PC-3 (cell line): Measurements from ENCODE around the gene SLC38A3. TPM values are rescaled to one million over a fixed set of nuclear protein-coding genes. Genes with fewer than 3 reads are reported as not detected.

ENCODE experiments used
- ATAC-seq: fragments of 200-7000 bp; cut with Tn5 transposase; 2 replicates; pipeline ENCODE4 v1.9.1; 2020; ENCODE audit warnings: mild to moderate bottlenecking, moderate library complexity
- BruUV-seq: library from RNA; stranded (reverse); fragments of 400-500 nt; replicated peaks from 2 replicates; lab custom pipeline; 2021; lab: Mats Ljungman, UMichigan
- CTCF ChIA-PET: fragments of 300-600 bp; sonication (Branson Sonifier 250); formaldehyde crosslinking; loops from one replicate; lab custom pipeline; 2022; ENCODE audit warnings: antibody characterized with exemption; lab: Charles Lee
- POLR2A ChIA-PET: fragments of 300-600 bp; sonication (Branson Sonifier 250); formaldehyde crosslinking; loops from one replicate; lab custom pipeline; 2022; ENCODE audit warnings: antibody characterized with exemption; ENCODE audit not compliant: unreplicated experiment; lab: Charles Lee
- DNase-seq: peaks from one replicate; pipeline ENCODE4 v3.0.0-alpha.2; 2015
- H2AFZ ChIP-seq: fragments of 300-600 bp; sonication (generic); 2 replicates; pipeline ENCODE4 v1.6.0; 2016; ENCODE audit warnings: antibody characterized with exemption, low read length
- H3F3A ChIP-seq: fragments of 300-600 bp; sonication (generic); one replicate; pipeline ENCODE4 v1.6.0; 2017; ENCODE audit warnings: antibody characterized with exemption, low read length, control low read depth, mild to moderate bottlenecking; ENCODE audit not compliant: unreplicated experiment
- H3K27ac ChIP-seq: fragments of 300-600 bp; sonication (generic); 2 replicates; pipeline ENCODE4 v1.5.1; 2016; ENCODE audit warnings: mild to moderate bottlenecking, low read length
- H3K27me3 ChIP-seq: fragments of 300-600 bp; sonication (generic); 2 replicates; pipeline ENCODE4 v1.6.1; 2016; ENCODE audit warnings: low read length, mixed read lengths
- H3K36me3 ChIP-seq: fragments of 300-600 bp; sonication (generic); 2 replicates; pipeline ENCODE4 v1.6.1; 2016; ENCODE audit warnings: low read depth, mixed run types, low read length, mixed read lengths
- H3K4me1 ChIP-seq: fragments of 300-600 bp; sonication (generic); 2 replicates; pipeline ENCODE4 v1.5.1; 2016; ENCODE audit warnings: low read length; ENCODE audit not compliant: insufficient read depth
- H3K4me2 ChIP-seq: fragments of 300-600 bp; sonication (generic); 2 replicates; pipeline ENCODE4 v1.6.0; 2016; ENCODE audit warnings: low read length
- H3K4me3 ChIP-seq: fragments of 300-600 bp; sonication (generic); 2 replicates; pipeline ENCODE4 v1.5.1; 2016; ENCODE audit warnings: mild to moderate bottlenecking, low read length, mixed read lengths
- H3K79me2 ChIP-seq: fragments of 300-600 bp; sonication (generic); 2 replicates; pipeline ENCODE4 v1.6.1; 2017; ENCODE audit warnings: low read length, mixed read lengths
- H3K9ac ChIP-seq: fragments of 300-600 bp; sonication (generic); 2 replicates; pipeline ENCODE4 v1.6.0; 2016; ENCODE audit warnings: mild to moderate bottlenecking, low read length
- H3K9me2 ChIP-seq: fragments of 300-600 bp; sonication (generic); replicated peaks from 2 replicates; pipeline ENCODE4 v1.6.1; 2016; ENCODE audit warnings: mixed run types, low read length, mixed read lengths
- H3K9me3 ChIP-seq: fragments of 300-600 bp; sonication (generic); 2 replicates; pipeline ENCODE4 v1.6.1; 2016; ENCODE audit warnings: low read length, mixed read lengths
- H4K20me1 ChIP-seq: fragments of 300-600 bp; sonication (generic); 2 replicates; pipeline ENCODE4 v1.6.1; 2016; ENCODE audit warnings: low read length, mixed read lengths
- CTCF ChIP-seq: fragments of 300-600 bp; sonication (generic); conservative IDR thresholded peaks from 2 replicates; pipeline ENCODE4 v1.5.1; 2017; ENCODE audit warnings: antibody characterized with exemption, low read depth, mild to moderate bottlenecking, low read length
- EZH2 ChIP-seq: fragments of 300-600 bp; sonication (generic); IDR thresholded peaks from one replicate; pipeline ENCODE4 v1.6.1; 2017; ENCODE audit warnings: antibody characterized with exemption, mild to moderate bottlenecking, low read length; ENCODE audit not compliant: unreplicated experiment
- EZH2phosphoT487 ChIP-seq: fragments of 300-600 bp; sonication (generic); IDR thresholded peaks from 2 replicates; pipeline ENCODE4 v1.6.1; 2018; ENCODE audit warnings: mild to moderate bottlenecking, antibody characterized with exemption, low read length, borderline replicate concordance
- intact Hi-C: fragments of 100-400 bp; cut with micrococcal nuclease; formaldehyde crosslinking; loops from 2 replicates; pipeline ENCODE4 v1.9.0; 2023
- total RNA-seq: library from RNA; depleted of rRNA; stranded (reverse); fragments of >200 nt; gene quantifications from 2 replicates; pipeline ENCODE4 v1.2.3, GENCODE V29; 2014

The SLC38A3 gene
- total RNA-seq, 1 experiment from 2014 or later = 3.3 TPM

GRCh38 chr3:50195501-50196252 is 9.4 kb upstream of the SLC38A3 start:
- H3K4me2 ChIP-seq = no peak overlapping the region
- H3K27me3 ChIP-seq = no peaks in the 10 kb centered on the region
- no peaks in the 10 kb centered on the region; the same call in 1 of the 2 replicates for H3K4me1 ChIP-seq
- H2AFZ ChIP-seq = no peak overlapping the region
- H3K36me3 ChIP-seq = no peaks in the 10 kb centered on the region
- no peaks in the 10 kb centered on the region for H3F3A ChIP-seq
- no peak overlapping the region for H3K4me3 ChIP-seq
- no TSS peak for BruUV-seq
- no peak overlapping the region for H3K27ac ChIP-seq
- H3K9ac ChIP-seq = no peak overlapping the region
- ATAC-seq = peak; percentile 8; the same call in 1 of the 2 replicates
- no peak for TF ChIP-seq CTCF
- no peak for TF ChIP-seq EZH2
- intact Hi-C loops = loop anchor here (5.0 kb wide), 1 partner anchor 127 kb away; the partner anchor contains the start of gene HYAL2
- DNase-seq = peak; percentile 33
- H4K20me1 ChIP-seq = no peaks in the 10 kb centered on the region
- ChIA-PET CTCF (interaction anchor here (0.7 to 3.4 kb wide), 4 partner anchors 16 to 53 kb away, joined by 3 to 22 read pairs (median 4); no protein-coding TSS in a partner anchor), POLR2A (no interaction called here)
- no peaks in the 10 kb centered on the region for H3K9me3 ChIP-seq
- no peaks in the 10 kb centered on the region for H3K79me2 ChIP-seq
- H3K9me2 ChIP-seq = no peaks in the 10 kb centered on the region

GRCh38 chr3:50196253-50196801 is 8.7 kb upstream of the SLC38A3 start:
- H3K36me3 ChIP-seq = no peaks in the 10 kb centered on the region
- H3K9ac ChIP-seq = no peak overlapping the region
- no peaks in the 10 kb centered on the region for H3K27me3 ChIP-seq
- no peaks in the 10 kb centered on the region for H3F3A ChIP-seq
- H3K4me1 ChIP-seq = no peaks in the 10 kb centered on the region; the same call in 1 of the 2 replicates
- H3K9me3 ChIP-seq = no peaks in the 10 kb centered on the region
- no peaks in the 10 kb centered on the region for H4K20me1 ChIP-seq
- DNase-seq = no peak
- no peak overlapping the region for H3K4me3 ChIP-seq
- POLR2A ChIA-PET = no interaction called here
- no peaks in the 10 kb centered on the region for H3K79me2 ChIP-seq
- no peaks in the 10 kb centered on the region for H3K9me2 ChIP-seq
- TF ChIP-seq CTCF = no peak
- TF ChIP-seq EZH2 = no peak
- no peak for TF ChIP-seq EZH2phosphoT487
- H3K4me2 ChIP-seq = no peak overlapping the region
- intact Hi-C loops = loop anchor here (5.0 kb wide), 1 partner anchor 126 kb away; the partner anchor contains the start of gene HYAL2
- no peak overlapping the region for H2AFZ ChIP-seq
- CTCF ChIA-PET = interaction anchor here (3.4 kb wide), 1 partner anchor 30 kb away, joined by 22 read pairs; no protein-coding TSS in a partner anchor
- no peak for ATAC-seq
- H3K27ac ChIP-seq = no peak overlapping the region
- no TSS peak for BruUV-seq
